GM06990 (cell line): ENCODE data around the gene NFXL1.

Experiments
- DNase-seq: peaks from one replicate; pipeline ENCODE4 v3.0.0-alpha.2; 2011; ENCODE audit not compliant: insufficient read length; ENCODE audit errors: extremely low read depth
- H3K27me3 ChIP-seq: replicated peaks from 2 replicates; pipeline ENCODE4 v1.6.0; 2011; ENCODE audit warnings: low read length; ENCODE audit not compliant: control insufficient read depth, insufficient read depth
- H3K36me3 ChIP-seq: 2 replicates; pipeline ENCODE4 v1.5.1; 2011; ENCODE audit warnings: low read length; ENCODE audit not compliant: control insufficient read depth, insufficient read depth
- H3K4me3 ChIP-seq: replicated peaks from 2 replicates; pipeline ENCODE4 v1.5.1; 2011; ENCODE audit warnings: low read depth, mild to moderate bottlenecking, control low read depth, low read length
- TF ChIP-seq, protein P1 (sequence below): IDR thresholded peaks from 2 replicates; pipeline ENCODE4 v1.5.1; 2011; ENCODE audit warnings: low read length, control low read depth, mild to moderate bottlenecking, inconsistent platforms; ENCODE audit not compliant: insufficient read depth, poor library complexity, severe bottlenecking

NFXL1 gene

DNA sequence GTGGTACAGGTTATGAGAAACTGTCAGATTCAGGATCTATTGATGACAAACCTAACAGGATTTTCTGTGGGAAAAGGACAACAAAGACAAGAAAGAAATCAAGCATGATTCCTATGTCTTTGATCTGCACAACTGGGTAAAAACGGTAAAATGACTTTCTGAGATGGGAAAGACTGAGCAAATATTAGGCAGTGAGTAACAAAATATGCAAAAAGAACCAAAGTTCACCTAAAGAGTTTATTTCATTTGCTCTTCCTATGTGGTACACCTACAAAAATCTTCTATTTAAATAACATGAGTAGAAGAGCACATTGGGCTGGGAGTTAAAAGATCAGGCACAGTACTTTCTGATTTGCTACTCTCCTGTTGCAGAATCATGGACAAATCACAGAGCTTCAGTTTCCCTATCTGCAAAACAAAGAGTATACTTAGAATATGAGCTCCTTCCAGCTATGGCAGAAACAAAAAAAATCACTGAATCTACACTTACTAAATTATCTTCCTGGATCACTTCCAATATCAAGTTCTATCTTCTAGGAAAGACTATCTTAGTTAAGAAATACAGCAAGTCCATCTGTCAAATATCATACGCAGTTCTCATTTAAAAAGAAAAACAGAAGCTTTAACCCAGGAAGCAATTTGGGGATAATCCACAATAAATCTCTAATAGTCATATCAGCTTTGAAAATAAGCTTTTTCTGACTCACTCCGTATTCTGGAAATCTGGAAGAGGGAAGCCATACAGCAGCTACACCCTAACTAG, 37.4 kb downstream of the NFXL1 start:
- no peak for DNase-seq
- Histone ChIP-seq H3K4me3 (no peak overlapping the region), H3K27me3 (no peaks in the 10 kb centered on the region), H3K36me3 (peaks cover 5% of the 10 kb centered on the region)
- TF ChIP-seq, protein P1, sequence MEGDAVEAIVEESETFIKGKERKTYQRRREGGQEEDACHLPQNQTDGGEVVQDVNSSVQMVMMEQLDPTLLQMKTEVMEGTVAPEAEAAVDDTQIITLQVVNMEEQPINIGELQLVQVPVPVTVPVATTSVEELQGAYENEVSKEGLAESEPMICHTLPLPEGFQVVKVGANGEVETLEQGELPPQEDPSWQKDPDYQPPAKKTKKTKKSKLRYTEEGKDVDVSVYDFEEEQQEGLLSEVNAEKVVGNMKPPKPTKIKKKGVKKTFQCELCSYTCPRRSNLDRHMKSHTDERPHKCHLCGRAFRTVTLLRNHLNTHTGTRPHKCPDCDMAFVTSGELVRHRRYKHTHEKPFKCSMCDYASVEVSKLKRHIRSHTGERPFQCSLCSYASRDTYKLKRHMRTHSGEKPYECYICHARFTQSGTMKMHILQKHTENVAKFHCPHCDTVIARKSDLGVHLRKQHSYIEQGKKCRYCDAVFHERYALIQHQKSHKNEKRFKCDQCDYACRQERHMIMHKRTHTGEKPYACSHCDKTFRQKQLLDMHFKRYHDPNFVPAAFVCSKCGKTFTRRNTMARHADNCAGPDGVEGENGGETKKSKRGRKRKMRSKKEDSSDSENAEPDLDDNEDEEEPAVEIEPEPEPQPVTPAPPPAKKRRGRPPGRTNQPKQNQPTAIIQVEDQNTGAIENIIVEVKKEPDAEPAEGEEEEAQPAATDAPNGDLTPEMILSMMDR, result no peak

DNA sequence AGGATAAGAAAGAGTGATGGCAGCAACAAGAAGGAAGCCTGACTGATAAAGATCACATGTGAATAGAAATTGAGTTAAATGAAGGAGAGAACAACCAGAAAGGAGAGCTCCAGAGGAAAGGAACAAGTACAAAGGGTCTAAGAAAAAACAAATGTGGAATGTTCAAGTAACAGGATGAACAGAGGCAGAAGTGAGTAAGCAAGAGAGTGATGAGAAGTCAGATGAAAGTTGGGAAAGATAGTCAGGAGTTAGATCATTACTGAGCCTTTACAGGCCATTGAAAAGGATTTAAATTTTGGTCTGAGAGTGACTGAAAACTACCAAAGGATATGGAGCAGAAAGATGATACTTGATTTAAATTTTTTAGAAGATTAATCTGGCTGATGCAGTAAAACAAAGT, 38.1 kb downstream of the NFXL1 start:
- H3K27me3 ChIP-seq, result no peaks in the 10 kb centered on the region
- DNase-seq, result no peak
- peaks cover 5% of the 10 kb centered on the region for H3K36me3 ChIP-seq
- no peak overlapping the region for H3K4me3 ChIP-seq
- TF ChIP-seq, protein P1, result no peak

DNA sequence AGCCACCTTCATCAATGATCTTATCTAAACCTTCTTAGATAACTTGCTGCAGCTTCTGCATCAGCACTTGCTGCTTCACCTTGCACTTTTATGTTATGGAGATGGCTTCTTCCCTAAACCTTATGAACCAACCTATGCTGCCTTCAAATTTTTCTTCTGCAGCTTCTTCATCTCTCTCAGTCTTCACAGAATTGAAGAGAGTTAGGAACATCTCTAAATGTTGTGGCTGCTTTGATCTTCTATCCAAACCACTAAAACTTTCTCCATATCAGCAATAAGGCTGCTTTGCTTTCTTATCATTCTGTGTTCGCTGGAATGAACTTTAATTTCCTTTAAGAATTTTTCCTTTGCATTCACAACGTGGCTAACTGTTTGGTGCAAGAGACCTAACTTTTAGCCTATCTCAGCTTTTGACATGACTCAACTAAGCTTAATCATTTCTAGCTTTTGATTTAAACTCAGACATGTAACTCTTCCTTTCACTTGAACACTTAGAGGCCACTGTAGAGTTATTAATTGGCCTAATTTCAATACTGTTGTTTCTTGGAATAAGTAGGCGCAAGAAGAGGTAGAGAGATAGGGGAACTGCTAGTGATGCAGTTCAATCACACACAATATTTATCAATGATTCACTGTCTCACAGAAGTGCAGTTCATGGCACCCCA, 40.4 kb downstream of the NFXL1 start:
- Histone ChIP-seq H3K4me3 (no peak overlapping the region), H3K36me3 (peaks cover 4% of the 10 kb centered on the region), H3K27me3 (no peaks in the 10 kb centered on the region)
- no peak for DNase-seq
- TF ChIP-seq, protein P1, result no peak

DNA sequence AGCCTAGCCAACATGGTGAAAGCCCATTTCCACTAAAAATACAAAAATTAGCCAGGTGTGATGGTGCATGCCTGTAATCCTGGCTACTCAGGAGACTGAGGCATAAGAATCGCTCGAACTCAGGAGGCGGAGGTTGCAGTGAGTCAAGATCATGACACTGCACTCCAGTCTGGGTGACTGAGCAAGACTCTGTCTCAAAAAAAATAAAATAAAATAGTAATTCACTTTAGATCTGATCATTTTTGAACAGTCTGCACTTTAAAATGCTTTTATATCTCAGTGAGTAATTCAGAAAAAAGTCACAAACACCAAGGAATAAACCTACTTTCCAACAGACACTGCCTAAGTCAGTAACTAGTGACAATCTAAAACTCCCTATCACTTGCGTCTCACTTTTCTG, 50.9 kb downstream of the NFXL1 start:
- Histone ChIP-seq H3K36me3 (no peaks in the 10 kb centered on the region), H3K27me3 (no peaks in the 10 kb centered on the region), H3K4me3 (no peak overlapping the region)
- no peak for DNase-seq
- TF ChIP-seq, protein P1, result no peak

DNA sequence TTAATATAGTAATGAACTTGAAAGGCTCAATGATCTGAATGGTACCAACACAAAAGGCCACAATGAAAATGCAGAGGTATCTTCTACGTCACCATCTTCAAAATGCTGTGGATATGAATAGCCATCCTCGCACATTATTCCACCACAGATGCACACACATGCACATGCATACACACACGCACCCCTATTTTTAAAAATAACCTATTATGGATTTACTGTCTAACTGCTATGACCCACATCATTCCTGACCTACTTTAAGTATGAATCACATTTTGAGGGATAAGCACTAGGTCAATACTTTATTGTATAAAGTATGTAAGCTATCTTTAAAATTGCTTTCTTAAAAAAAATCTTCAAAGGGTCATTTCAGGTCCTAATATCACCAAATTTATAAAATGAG, 52.1 kb downstream of the NFXL1 start:
- no peaks in the 10 kb centered on the region for H3K27me3 ChIP-seq
- no peaks in the 10 kb centered on the region for H3K36me3 ChIP-seq
- no peak for DNase-seq
- TF ChIP-seq, protein P1, result no peak
- H3K4me3 ChIP-seq, result no peak overlapping the region
